Measurements from ENCODE around the gene HNRNPUL1. TPM values are rescaled to one million over a fixed set of nuclear protein-coding genes. Genes with fewer than 3 reads are reported as not detected.
A peak's percentile ranks its signal among the peaks of the same experiment; 100 is the strongest.
"Not testable (repeated sequence)": the region's sequence is repeated elsewhere in the genome, so short reads cannot be mapped to it uniquely, and the experiment has no call there.

The HNRNPUL1 gene
- total RNA-seq, 1 donor from 2014 or later: 191 TPM

DNA sequence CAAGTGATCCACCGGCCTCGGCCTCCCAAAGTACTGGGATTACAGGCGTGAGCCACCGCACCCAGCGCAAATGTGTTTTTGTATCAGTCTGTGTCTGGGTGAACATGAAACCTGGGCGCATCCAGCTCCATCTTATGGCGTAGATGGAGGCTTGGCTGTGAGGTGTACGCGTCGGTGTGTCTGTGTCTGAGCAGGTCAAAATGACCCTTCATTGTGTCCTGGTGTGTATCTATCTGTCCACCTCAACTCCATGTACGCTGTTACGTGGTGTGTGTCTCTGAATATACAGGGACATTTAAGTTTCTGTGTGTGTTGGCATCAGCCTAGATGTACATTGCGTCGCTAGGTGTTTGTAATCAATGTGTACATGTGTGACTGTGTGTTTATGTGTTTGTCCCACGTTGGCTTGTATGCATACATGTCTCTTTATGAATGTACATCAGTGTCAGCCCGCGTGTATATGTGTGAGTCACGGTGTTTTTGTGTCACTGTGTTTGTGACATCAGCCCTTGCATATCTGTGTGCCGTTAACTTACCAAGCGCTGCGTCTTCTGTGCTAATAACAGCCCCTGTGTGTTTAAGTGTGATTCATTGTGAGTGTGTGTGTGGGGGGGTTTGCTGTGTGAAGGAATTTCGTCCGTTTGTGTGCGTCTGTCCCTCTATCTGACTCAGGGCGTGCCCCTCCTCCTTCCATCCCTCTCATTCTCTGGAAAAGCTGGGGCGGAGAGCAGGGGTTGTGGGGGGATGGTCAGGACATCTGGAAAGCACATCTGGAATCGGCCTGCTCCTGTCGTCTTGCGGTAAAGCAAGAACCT, 38.7 kb upstream of the HNRNPUL1 start:
- peak overlapping the region; percentile 73 for H3K27ac ChIP-seq
- no peaks in the 10 kb centered on the region for H3K36me3 ChIP-seq
- ATAC-seq: peak; percentile 62 to 69
- TF ChIP-seq, protein P1, sequence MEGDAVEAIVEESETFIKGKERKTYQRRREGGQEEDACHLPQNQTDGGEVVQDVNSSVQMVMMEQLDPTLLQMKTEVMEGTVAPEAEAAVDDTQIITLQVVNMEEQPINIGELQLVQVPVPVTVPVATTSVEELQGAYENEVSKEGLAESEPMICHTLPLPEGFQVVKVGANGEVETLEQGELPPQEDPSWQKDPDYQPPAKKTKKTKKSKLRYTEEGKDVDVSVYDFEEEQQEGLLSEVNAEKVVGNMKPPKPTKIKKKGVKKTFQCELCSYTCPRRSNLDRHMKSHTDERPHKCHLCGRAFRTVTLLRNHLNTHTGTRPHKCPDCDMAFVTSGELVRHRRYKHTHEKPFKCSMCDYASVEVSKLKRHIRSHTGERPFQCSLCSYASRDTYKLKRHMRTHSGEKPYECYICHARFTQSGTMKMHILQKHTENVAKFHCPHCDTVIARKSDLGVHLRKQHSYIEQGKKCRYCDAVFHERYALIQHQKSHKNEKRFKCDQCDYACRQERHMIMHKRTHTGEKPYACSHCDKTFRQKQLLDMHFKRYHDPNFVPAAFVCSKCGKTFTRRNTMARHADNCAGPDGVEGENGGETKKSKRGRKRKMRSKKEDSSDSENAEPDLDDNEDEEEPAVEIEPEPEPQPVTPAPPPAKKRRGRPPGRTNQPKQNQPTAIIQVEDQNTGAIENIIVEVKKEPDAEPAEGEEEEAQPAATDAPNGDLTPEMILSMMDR (IDR thresholded peaks at IDR 0.05): no peak
- intact Hi-C loops (cut with DNase I): no loop called here
- peaks cover 19% of the 10 kb centered on the region for H3K27me3 ChIP-seq (ENCODE audit: low read depth)
- H3K9me3 ChIP-seq: no peaks in the 10 kb centered on the region
- no peak for DNase-seq
- H3K4me3 ChIP-seq: peak overlapping the region; percentile 59
- H3K4me1 ChIP-seq: peaks cover 19% of the 10 kb centered on the region

DNA sequence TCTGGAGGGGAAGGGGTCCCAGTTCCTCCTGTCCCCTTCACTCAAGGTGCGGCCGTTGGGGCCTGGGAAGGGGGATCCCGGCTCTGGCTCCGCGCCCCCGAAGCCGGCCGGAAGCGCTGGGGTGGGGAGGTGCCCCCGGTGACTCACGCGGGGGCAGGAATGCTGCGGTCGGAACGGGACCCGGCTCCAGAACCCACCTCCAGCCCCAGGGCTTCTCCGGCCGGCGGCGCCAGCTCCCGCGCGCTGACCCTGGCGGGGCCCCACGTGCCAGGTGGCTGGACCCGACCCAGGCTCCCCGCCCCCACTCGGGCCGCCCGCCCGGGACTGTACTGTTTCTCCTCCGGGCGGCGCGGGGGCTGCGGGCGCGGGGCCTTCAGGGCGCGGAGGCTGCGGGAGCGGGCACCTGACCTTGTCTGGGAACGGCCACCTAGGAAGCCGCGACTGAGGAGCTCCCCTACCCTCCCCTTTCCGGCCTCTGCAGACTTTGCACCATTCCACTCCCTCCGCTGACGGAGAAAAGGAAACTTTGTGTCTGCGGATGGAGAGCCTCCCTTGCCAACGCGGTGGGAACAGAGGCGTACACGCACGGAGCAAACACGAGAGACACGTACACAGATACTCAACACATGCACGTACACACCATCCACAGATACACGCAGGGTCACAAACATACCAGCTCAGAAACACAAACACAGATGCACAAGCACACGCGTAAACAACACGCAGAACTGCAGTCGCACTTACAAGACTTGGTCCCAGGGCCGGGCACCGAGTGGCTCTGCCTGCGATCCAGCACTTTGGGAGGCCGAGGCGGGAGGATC, 37.9 kb upstream of the HNRNPUL1 start:
- peaks cover 19% of the 10 kb centered on the region for H3K4me1 ChIP-seq
- peak overlapping the region; percentile 59 for H3K4me3 ChIP-seq
- peak; percentile 72 for DNase-seq
- no peaks in the 10 kb centered on the region for H3K36me3 ChIP-seq
- intact Hi-C loops (cut with DNase I): no loop called here
- peak overlapping the region; percentile 73 for H3K27ac ChIP-seq
- TF ChIP-seq, protein P1 (IDR thresholded peaks at IDR 0.05): no peak
- peak; percentile 77 to 82 for ATAC-seq
- no peaks in the 10 kb centered on the region for H3K9me3 ChIP-seq
- H3K27me3 ChIP-seq (ENCODE audit: low read depth): peaks cover 19% of the 10 kb centered on the region

DNA sequence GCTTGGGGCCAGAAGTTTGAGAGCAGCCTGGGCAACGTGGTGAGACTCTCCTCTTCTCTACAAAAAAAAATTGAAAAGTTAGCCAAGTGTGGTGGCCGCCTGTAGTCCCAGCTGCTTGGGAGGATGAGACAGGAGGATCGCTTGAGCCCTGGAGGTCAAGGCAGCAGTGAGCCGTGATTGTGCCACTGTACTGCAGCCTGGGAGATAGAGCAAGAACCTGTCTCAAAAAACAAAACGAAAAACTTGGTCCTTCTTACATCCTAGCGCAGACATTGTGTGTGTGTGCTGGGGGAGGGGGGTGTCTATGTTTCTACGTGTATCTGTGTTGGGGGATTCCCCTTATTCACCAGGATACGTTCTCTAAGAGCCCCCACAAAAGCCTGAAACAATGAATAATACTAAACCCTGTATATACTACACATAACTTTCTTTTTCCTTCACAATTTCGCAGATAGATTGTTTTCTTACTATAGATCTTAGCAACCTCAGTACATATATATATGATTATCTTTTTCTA, 37.2 kb upstream of the HNRNPUL1 start:
- Histone ChIP-seq H3K9me3 (no peaks in the 10 kb centered on the region), H3K36me3 (no peaks in the 10 kb centered on the region), H3K4me1 (peaks cover 19% of the 10 kb centered on the region), H3K27me3 (ENCODE audit: low read depth) (peaks cover 19% of the 10 kb centered on the region), H3K4me3 (peak overlapping the region; percentile 59), H3K27ac (peak overlapping the region; percentile 73)
- ATAC-seq (no peak), DNase-seq (no peak)
- intact Hi-C loops (cut with DNase I): no loop called here
- TF ChIP-seq, protein P1 (IDR thresholded peaks at IDR 0.05): no peak

DNA sequence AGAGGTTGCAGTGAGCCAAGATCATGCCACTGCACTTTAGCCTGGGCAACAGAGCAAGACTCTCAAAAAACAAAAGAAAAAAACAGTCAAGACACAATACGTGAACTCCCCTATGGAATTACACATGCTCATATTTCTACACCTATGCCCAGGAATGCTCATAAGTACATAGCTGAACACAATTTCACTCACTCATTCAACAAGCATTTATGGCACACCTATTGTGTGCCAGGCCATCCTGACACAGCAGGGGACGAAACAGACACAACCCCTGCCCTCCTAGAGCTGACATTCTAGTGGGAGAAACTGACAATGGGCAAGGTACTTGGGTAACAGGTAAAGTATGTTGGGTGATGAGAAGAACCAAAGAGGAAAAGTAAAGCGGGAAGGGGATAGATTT, 35.7 kb upstream of the HNRNPUL1 start:
- DNase-seq (no peak), ATAC-seq (no peak)
- intact Hi-C loops (cut with DNase I): no loop called here
- H3K27ac ChIP-seq: no peak overlapping the region
- no peaks in the 10 kb centered on the region for H3K9me3 ChIP-seq
- peaks cover 19% of the 10 kb centered on the region for H3K4me1 ChIP-seq
- TF ChIP-seq, protein P1 (IDR thresholded peaks at IDR 0.05): no peak
- H3K36me3 ChIP-seq: peaks cover 2% of the 10 kb centered on the region
- no peak overlapping the region for H3K4me3 ChIP-seq
- peaks cover 19% of the 10 kb centered on the region for H3K27me3 ChIP-seq (ENCODE audit: low read depth)

DNA sequence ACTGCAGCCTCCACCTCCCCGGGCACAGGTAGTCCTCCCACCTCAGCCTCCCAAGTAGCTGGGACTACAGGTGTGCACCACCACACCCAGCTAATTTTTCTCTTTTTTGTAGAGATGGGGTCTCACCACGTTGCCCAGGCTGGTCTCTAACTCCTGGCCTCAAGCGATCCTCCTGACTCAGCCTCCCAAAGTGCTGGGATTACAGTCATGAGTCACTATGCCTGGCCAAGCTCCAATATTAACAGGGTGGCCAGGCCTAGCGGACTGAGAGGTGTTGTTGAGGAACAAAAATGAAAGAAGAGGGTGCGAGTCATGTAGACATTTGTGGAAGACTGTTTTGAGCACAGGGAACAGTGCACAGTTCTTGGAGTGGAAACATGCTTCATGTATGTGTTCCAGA, 34.8 kb upstream of the HNRNPUL1 start:
- Histone ChIP-seq H3K27me3 (ENCODE audit: low read depth) (peaks cover 19% of the 10 kb centered on the region), H3K4me1 (peaks cover 19% of the 10 kb centered on the region)
- DNase-seq; ATAC-seq; H3K27ac ChIP-seq; H3K36me3 ChIP-seq; H3K4me3 ChIP-seq; H3K9me3 ChIP-seq; intact Hi-C loops (cut with DNase I): not testable (repeated sequence)

Measured in lower lobe of right lung (tissue), 2 donors.